Measurements from ENCODE around the gene PSMD1.

DNA sequence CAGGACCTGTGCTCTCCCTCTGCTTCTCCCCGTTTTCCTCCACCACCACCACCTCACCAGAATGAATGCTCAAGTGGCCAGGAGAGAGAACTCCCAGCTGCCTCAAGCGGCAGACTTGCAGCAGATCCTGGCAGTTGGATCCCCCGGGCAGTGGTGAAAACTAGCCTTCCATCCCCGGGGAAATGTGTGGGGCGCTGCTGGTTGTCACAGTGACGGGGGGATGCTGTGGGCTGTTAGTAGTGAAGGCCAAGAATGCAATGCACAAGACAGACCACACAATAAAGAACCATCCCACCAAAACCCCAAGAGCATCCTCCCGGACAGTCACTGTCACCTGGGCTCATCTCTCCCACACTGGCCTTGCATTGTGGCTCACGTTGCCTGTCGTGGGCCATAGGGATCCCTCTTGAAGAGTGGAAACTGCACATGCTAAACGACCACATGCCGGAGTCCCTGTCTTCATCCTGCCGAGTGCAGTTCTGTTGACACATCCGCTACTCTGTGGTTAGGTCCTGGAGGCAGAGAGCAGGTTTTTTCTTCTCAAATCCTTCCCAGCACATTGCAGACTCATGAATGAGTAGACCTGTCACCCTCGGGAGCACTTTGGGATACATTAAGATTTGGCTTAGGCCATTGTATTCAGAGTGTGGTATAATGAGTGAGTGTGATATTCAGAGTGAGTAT lies 47.3 kb upstream of the PSMD1 start:
- TF ChIP-seq, protein P1, sequence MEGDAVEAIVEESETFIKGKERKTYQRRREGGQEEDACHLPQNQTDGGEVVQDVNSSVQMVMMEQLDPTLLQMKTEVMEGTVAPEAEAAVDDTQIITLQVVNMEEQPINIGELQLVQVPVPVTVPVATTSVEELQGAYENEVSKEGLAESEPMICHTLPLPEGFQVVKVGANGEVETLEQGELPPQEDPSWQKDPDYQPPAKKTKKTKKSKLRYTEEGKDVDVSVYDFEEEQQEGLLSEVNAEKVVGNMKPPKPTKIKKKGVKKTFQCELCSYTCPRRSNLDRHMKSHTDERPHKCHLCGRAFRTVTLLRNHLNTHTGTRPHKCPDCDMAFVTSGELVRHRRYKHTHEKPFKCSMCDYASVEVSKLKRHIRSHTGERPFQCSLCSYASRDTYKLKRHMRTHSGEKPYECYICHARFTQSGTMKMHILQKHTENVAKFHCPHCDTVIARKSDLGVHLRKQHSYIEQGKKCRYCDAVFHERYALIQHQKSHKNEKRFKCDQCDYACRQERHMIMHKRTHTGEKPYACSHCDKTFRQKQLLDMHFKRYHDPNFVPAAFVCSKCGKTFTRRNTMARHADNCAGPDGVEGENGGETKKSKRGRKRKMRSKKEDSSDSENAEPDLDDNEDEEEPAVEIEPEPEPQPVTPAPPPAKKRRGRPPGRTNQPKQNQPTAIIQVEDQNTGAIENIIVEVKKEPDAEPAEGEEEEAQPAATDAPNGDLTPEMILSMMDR (IDR thresholded peaks at IDR 0.05; ENCODE audit: low read depth, low read length) = no peak
- no peak for TF ChIP-seq POLR2A (IDR thresholded peaks at IDR 0.05; ENCODE audit: extremely low read depth, insufficient read length)

Measured in NB4 (cell line).